Inflammatory macrophage treated with lipopolysaccharide for 4 hours (primary cell): ENCODE results near the gene FGF8.

Experiments
- DNase-seq: peaks from one replicate; pipeline ENCODE4 v3.0.0-alpha.2; 2020

Gene FGF8

DNA sequence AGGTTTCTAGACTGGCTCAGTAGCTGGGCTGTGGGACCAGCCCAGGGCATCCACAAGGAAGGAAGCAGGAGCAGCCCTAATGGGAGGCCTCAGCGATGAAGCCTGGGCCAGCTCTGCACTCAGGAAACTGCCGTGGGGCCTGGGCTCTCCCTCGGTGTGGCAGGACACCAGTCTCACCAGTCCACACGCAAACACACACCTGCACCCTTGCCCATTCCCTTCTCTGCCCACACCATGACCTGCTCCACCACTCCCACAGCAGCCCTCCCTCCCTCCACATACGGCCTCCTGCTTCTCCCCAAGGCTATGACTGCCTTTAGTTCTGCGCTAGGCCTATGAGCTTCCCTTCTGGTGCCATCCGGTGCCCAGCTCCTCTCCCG lies 7.1 kb downstream of the FGF8 start:
- no peak for DNase-seq

GRCh38 chr10:101767966-101768790 lies 7.7 kb downstream of the FGF8 start:
- no peak for DNase-seq

DNA sequence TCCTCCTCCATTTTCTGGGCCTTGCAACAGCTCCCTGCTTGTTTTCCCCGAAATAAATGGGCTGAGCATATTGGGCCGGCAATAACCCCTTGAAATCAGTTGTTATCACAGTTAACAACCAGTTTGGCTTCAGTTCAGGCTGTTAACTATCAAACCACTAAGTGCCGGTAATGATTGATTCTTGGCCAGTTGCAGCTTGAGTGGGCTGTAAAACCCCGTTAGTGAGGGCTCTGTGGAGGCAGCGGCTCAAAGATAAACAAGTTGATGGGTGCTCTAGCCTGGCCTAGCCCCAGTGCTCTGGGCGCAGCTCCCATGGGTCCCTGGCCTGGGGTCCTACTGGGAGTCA lies 8.3 kb downstream of the FGF8 start:
- no peak for DNase-seq

DNA sequence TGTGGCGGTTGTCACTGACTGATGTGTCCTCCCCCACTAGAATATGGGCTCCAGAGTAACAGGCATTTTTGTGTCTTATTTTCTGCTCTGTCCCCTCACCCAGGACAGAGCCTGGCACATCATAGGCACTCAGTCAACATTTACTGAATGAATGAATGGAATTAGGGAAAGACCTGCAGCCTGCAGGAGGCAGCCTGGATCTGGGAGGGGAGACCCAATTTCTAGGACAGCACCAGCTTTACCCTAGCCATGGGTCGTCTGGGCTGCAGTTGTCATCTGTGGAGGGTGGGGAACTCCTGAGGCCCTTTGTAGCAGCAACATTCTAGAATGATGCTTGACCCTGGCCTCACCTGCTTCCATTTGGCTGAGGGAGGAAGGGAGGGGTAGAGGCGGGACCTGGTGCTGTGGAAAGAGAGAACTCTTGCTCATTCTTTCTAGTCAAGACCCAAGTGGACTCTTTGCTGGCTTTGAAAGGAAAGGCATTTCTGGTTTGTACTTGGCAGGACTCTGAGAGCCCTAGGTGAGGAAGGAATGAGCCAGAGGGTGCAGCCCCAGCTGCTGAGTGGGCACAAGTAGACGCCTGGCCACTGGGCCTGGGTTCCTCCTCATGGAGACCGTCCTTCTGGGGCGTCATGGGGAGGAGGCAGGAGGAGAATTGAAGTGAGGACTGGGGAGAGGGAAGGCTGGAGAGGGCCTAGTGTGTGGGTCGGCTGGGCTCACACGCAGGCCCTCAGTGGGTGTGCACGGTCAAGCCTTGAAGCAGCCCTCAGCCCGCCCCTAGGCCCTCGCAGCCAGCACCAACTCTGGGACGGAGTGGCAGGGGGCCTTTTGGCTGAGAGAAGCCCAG lies 8.9 kb downstream of the FGF8 start:
- no peak for DNase-seq

DNA sequence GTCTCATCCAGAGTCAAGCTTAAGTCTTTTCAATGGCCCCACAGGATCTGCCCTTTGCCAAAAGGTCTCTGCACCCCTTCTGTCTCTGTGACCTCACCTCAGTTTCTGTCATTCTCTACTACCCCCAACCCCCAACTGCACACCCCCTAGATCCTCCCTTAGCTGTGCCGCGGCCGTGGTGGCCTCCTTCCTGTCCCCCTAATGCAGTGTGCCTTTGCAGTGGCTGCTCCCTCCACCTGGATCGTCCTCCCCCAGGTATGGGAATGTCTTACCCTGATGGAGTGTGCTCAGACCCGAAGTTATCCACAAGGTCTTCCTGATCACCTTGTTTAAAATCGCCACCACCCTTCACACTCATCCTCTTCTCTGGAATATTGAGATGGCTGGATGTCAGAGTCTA lies 9.6 kb downstream of the FGF8 start:
- no peak for DNase-seq

- no peak for DNase-seq
Measured at GRCh38 chr10:101763141-101763846, 12.6 kb downstream of the FGF8 start.

DNA sequence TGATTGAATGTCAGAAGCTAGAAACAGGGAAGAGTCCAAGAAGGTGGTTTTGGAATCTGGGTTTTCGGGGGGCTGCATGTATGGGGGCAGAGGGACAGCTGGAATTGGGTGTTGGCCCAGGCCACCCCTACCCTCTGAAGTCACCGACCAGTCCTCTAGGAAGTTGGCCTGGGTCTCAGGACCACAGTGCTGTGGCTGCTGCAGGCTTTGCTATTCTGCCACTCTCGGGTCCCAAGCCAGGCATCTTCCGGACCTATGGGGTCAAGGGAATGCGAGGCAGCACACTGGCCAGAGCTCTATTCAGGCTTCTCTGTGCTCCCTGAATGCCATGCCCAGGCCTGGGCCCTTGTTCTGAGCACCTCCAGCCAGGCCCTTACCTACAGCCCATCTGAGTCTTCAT lies 13.2 kb downstream of the FGF8 start:
- no peak for DNase-seq

DNA sequence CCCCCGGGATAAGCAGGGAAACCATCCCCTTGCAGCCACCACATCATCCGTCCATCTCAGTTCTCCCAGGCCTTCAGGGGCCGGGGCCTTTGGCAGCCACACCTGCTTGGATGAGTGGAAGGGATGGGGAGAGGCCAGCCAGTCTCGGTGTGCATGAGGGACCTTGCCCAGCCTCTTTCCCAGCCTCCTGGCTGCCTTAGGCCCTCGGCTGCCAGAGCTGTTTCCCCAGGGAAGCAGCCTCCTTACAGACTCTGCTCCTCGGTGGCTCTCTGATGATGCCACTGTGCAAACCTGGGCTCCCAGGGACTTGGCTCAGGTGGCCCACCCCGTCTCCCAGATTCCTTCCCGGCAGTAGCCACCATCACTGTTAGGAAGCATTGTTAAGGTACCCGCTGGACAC lies 14.7 kb downstream of the FGF8 start:
- DNase-seq: no peak

DNA sequence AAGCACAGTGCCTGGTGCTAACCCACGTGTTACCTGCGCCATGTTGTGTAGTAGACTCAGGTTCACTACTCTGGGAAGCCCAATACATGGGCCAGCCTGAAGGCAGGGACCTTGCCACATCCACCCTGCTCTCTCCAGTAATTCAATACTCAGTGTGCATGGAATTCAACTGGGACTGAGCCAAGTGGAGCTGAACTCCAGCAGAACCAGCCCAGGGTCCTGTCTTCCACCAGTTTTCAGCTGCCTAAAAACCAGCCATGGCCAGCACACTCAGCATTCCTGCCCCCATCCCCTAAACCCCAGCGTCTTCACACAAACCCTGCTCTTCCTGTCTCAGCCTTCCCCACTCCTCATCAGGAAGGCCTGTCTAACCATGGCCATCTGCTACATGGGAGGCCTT lies 15.4 kb downstream of the FGF8 start:
- no peak for DNase-seq

GRCh38 chr10:101759309-101760247 lies 16.3 kb downstream of the FGF8 start:
- no peak for DNase-seq

DNA sequence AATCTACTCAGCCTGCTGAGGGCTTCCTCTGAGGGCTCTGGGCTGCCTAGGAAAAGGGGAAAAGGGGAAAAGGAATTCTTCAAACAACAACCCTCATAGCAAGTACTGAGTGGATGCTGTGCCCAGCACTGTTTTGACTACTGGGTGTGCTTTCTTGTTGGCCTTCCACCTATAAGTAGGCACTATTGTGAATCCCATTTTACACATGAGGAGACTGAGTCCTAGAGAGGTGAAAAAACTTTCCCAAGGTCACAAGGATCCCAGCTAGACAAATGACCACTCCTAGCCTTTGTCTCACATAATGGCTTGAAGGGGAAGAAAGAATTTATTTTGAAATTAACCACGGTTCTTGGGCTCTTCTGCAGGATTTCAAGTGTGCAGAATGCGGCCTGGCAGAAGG lies 17.1 kb downstream of the FGF8 start:
- no peak for DNase-seq

GRCh38 chr10:101752241-101752640 lies 23.7 kb downstream of the FGF8 start:
- no peak for DNase-seq

DNA sequence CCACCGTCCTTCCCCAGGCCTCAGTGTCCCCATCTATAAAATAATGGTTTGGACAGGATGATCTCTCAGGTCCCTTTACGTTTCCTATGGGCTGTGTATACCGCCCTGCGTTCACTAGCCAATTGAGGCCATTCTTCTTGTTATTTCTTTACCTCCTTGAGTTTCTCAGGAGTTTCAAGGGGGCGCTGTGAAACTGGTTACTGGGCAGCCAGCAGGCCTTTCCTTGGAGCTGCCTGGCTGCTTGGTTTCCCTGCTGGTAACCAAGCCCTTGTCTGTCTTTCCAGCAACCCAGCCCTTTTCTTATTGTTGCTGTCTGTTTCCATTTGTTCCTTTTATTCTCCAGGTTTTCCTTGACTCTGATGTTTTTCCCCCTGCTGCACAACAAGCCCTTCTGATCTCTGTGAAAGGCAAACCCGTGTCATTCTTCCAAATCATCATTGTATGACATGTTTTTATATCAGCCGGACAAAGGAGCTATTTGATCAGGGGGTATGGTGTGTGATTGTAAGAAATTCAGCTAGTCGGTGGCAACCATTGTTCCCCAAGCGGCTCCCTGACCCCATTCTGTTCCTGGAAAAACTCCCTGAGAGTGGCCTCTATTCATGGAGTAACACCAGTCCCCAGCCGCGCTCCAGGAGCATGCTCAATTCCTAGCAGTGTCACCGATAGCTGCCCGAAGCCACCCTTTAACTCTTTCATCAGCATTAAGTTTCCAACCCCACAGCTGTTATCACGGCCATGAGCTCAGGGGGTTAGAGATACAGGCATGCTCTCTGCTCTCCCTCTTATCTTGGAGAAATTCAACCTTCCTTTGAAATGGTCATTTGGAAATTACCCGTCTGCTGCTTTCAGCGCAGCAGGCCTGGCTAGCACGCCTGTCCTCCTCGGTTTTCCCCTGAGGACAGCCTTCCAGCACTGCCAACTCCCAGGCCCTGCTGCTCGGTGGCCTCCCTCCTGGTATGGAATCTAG lies 26.6 kb downstream of the FGF8 start:
- no peak for DNase-seq

DNA sequence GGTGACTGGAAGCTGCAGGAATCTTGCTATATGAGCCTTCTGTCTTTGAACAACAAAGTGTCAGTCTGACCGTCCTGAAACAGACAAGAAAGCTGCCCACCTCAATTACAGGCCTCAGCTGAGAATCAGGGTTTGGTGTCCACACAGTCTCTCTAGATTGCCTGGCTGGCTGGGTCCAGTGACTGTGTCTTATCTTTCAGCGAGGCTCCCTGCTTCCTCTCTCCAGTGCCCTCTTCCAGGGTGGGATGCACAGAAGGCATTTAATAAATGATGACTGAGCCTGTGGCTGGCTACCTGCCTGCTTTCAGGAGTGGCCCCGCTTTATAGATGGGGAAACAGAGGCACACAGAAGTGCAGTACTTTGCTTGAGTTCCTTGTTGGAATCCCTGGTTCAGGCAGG lies 27.4 kb downstream of the FGF8 start:
- no peak for DNase-seq

DNA sequence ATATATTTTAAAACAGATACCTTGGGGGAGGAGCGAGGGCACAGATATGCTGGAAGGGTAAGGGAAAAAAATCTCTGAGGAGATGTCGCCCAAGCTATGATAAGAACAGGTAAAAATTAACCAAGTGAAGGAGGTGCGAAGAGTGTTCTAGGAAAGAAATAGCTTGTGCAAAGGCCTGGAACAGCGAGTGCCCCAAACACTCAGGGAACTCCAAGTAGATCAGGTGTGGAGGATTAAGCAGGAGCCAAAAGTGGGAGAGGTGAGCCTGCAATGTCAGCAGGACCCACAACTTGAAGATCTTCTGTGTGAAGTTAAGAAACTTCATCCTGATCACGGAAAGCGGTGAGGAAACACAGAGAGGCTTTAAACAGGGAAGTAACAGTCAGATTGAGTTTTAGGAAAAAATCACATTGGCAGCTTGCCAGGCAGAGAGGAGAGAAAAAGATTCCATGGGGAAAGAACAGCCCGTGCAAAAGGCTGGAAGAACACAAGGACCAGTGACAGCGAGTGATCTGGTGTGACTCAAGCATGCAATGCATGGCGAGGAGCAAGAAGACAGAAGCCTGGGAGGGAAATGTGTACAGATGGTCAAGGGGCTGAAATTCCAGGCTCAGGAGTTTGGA lies 30.7 kb downstream of the FGF8 start:
- DNase-seq: peak; percentile 5

- DNase-seq: no peak
Measured at GRCh38 chr10:101744267-101744666, 31.6 kb downstream of the FGF8 start.

GRCh38 chr10:101741938-101742337 lies 34.0 kb downstream of the FGF8 start:
- DNase-seq: no peak

GRCh38 chr10:101736666-101737065 lies 39.2 kb downstream of the FGF8 start:
- no peak for DNase-seq

DNA sequence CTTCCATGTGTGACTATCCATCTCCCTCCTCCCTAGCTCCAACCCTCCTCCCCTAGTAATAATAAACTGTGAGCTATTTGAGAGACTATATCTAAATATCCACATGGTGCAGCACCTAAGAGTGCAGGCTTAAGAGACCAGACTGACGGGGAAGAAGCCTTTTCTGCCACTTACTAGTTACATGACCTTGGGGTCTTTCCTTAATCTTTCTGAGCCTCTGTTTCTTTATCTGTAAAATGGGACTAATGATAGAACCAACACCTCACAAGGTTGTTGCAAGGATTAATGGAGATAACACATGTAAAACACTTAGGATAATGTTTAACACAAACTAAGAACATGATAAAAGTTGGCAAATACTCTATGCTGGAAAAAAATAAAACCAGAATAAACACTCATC lies 43.8 kb downstream of the FGF8 start:
- DNase-seq: no peak

GRCh38 chr10:101726115-101726387 lies 49.9 kb downstream of the FGF8 start:
- no peak for DNase-seq
